Amniotic stem cell (primary cell): ENCODE results near the gene KAT5.
"Not testable (repeated sequence)": the region's sequence is repeated elsewhere in the genome, so short reads cannot be mapped to it uniquely, and the experiment has no call there.

Source experiments
- DNase-seq: peaks from one replicate; lab custom pipeline; 2025; lab: John Stamatoyannopoulos, UW

Gene KAT5

DNA sequence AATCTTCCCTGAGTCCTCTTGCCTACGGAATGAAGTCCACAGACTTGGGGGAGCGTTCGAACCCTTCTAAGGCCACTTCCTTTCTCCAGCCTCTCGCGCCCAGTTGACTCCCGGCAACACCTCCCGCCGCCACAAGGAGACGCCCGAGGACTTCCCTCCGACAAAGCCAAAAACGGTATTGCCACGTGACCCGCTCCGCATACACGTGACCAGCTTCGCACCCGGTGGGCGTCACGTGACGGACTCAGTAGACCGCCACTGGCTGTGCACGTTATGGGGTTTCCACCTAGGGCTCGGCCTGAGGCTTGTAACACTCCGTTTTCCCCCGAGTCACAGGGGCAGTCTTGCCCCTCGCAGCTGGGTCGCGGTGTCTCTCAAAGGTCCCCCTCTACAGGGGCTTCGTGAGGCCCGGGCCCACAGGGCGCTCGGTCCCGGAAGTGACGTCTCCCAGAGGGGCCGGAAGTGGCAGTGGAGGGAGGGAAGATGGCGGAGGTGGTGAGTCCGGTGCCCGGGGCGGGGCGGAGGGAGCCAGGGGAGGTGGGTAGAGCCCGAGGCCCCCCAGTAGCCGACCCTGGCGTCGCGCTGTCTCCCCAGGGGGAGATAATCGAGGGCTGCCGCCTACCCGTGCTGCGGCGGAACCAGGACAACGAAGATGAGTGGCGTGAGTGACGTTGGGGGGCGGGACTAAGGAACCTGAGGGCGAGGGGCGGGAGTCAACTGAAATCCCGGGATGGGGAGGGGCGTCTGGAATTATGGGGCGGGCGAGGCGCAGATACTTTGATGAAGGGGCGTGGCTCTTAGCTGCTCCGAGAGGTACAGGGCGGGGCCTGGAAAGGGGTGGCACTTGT, at the start of gene KAT5:
Gene KAT5, plus strand, starts transcription at position 468 of the 848 bp plus-strand sequence. Its CDS starts 16 bp downstream, at position 484.
- DNase-seq: peak; percentile 98

DNA sequence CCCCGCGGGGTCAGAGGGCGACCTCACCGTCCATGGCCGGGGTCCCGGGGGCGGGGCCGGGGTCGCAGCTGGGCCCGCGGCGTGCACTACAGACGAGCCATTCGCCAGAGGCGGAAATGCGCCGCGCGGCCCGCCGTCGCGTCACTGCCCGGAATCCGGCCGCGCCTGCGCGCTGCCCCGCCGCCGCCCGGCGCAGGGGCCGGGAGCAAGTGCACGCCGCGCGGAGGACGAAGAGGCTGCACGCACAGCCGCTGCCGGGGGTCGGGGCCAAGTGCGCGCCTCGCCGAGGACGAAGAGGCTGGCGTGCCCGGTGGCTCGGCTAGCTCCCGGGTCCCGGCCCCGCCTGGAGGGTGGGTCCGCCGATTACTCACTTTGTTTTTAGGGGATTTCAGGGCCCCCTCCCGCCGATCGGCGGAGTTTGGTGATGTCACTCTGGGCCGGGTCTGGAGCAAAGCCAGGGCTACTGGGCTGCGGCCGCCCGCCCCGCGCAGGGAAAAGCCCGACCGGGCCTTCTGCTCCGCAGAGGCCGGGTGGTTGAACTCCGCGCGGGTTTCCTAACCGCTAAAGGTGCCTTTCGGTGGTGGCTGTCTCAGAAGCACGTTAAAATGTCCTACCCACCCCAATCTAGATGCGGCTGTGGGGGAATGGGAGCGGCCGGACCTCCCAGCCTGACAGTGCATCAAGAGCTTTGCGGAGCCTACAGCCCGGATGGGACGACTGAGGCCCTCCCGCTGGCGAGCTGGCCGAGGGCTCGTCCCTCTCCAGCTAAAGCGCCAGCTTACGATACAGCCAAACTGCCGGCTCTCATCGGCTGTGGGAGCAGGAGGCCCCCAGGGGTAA, 49.0 kb upstream of the KAT5 start, which contains the start of gene RELA:
Gene RELA, minus strand, starts transcription at position 118 of the 840 bp plus-strand sequence. Its CDS starts 84 bp downstream, at position 34.
- DNase-seq: peak; percentile 90

- no peak for DNase-seq
Measured at GRCh38 chr11:65663639-65664200, 48.3 kb upstream of the KAT5 start.

DNA sequence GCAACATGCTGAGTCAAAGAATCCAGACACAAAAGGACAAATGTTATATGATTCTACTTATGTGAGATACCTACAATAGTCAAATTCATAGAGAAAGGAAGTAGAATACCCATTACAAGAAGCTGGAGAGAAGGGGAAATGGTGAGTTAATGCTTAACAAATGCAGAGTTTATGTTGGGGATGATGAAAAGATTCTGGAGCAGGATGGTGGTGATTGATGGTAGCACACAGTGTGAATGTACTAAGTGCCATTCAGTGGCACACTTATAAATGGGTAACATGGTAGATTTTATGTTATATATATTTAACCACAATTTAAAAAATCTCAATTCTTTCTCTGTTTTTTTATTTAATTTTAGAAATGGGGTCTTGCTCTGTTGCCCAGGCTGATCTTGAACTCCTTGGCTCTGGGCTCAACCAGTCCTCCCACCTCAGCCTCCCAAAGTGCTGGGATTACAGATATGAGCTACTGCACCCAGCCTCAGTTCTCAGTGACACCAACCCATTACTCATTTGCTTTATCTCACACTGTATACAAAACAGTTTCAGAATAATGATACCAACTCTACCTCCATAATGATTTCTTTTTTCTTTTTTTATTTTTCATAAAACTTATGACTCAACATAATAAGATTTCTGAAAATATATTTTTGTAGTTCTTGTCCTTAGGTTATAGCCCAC, 39.7 kb upstream of the KAT5 start:
- no peak for DNase-seq

- DNase-seq: no peak
Measured at GRCh38 chr11:65672982-65673381, 39.1 kb upstream of the KAT5 start.

DNA sequence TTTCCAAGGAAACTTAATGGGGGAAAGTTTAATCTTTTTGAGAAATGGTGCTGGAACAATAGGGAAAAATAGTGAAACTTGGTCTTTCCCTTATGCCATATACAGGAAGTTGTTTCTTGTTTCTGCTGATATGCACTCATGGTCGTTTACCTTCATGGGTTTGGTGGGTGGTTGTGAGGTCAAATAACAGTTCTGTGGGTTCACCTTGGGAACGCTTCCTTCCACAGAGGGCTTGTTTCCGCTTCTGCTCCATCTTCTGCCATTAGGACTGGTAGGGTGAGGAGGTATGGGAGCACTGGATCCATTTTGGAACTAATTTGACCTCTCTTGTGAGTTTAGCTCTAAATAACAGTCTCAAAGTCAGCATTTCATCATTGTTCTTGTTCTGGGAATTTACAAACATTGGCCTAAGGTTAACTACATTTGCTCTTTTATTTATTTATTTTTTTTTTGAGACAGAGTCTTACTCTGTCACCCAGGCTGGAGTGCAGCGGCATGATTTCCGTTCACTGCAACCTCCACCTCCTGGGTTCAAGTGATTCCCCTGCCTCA, 31.8 kb upstream of the KAT5 start:
- DNase-seq: no peak

- not testable (repeated sequence) for DNase-seq
Measured at GRCh38 chr11:65683480-65683879, 28.6 kb upstream of the KAT5 start.

GRCh38 chr11:65685981-65686380, 26.1 kb upstream of the KAT5 start:
- DNase-seq: no peak

GRCh38 chr11:65691847-65692246, 20.2 kb upstream of the KAT5 start:
- not testable (repeated sequence) for DNase-seq

DNA sequence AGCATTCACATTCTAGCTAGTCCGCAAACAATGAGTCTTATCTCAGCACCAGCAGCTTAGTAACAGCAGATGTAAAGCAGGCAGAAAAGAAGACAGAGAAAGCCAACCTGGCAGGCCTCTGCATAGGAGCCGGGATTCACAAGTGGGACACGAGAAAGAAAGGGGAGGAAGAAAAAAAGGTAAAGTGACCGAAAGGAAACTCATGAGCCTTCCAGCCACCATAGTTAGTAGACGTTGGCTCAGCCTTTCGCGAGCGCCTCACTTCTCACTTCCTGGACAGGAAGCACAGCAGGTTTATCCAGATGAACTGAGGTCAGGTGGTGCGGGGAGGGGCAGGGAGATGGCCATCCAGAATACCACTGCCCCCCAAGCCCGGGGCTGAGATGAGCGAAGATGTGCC, 19.7 kb upstream of the KAT5 start:
- DNase-seq: no peak

- DNase-seq: no peak
Measured at GRCh38 chr11:65695459-65696241, 16.4 kb upstream of the KAT5 start.

- DNase-seq: no peak
Measured at GRCh38 chr11:65696802-65697552, 15.1 kb upstream of the KAT5 start.

GRCh38 chr11:65698205-65698604, 13.8 kb upstream of the KAT5 start:
- no peak for DNase-seq

DNA sequence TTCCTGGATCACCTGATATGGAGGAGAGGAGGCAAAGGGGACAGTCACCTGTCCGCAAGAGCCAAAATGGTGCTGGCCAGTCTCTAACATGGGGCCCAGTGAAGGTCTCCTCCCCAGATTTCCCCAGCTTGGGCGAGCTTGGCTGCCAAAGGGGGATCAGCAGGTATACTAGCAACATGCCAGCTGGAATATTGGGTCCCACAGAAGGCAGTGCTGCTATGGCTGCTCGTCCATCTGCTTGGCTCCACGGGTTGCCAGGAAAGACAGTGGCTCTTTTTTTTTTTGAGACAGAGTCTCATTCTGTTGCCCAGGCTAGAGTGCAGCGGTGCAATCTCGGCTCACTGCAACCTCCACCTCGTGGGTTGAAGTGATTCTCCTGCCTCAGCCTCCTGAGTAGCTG, 12.7 kb upstream of the KAT5 start:
- no peak for DNase-seq

DNA sequence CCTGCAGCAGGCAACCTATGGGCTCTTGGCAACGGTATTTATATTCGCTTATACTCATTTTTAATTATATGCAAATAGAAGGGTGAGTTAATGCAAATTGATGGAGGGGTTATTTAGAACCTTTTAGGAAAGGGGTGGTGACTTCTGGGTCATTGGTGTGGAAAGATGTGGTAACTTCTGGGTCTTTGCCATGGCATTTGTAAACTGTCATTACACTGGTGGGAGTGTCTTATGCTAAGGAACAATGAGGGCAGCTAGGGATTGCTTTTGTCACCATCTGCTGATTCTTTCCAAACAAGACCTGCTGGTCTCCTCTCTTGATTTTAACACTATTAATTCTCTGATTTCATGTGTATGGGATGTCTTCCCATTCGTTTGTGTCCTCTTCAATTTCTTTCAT, 11.7 kb upstream of the KAT5 start:
- no peak for DNase-seq

- DNase-seq: no peak
Measured at GRCh38 chr11:65701686-65702085, 10.4 kb upstream of the KAT5 start.

DNA sequence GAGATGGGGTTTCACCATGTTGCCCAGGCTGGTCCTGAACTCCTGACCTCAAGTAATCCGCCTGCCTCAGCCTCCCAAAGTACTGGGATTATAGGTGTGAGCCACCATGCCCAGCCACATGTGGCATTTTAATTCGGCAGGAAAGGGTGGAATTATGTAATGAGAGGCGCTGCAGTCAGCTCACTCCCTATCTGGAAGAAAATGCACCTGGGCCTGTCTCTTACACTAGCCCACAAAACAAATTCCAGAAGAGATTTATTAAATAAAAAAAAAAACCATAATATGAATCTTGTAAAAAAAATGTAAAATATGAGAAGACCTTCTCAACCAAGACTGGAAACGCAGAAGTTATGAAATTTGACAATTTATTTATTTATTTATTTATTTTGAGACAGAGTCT, 8.2 kb upstream of the KAT5 start:
- DNase-seq: no peak

- DNase-seq: not testable (repeated sequence)
Measured at GRCh38 chr11:65706303-65706763, 5.7 kb upstream of the KAT5 start.

DNA sequence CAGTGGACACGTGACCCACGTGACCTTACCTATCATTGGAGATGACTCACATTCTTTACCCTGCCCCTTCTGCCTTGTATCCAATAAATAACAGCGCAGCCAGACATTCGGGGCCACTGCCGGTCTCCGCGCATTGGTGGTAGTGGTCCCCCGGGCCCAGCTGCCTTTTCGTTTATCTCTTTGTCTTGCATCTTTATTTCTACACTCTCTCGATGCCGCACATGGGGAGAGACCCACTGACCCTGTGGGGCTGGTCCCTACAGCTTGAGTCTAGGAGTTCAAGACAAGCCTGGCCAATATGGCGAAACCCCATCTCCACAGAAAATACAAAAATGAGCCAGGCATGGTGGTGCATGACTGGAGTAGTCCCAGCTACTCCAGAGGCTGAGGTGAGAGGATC, 5.0 kb upstream of the KAT5 start:
- DNase-seq: not testable (repeated sequence)

- no peak for DNase-seq
Measured at GRCh38 chr11:65708451-65708850, 3.6 kb upstream of the KAT5 start.
